Measurements from ENCODE around the gene LYPD5. TPM values are rescaled to one million over a fixed set of nuclear protein-coding genes. Genes with fewer than 3 reads are reported as not detected.

LYPD5 gene
- total and polyA plus RNA-seq, 2 of the 8 experiments (the other 6 are each of a cell fraction or from before 2014, with no cell fraction given), result 0.74 to 4.3 TPM

DNA sequence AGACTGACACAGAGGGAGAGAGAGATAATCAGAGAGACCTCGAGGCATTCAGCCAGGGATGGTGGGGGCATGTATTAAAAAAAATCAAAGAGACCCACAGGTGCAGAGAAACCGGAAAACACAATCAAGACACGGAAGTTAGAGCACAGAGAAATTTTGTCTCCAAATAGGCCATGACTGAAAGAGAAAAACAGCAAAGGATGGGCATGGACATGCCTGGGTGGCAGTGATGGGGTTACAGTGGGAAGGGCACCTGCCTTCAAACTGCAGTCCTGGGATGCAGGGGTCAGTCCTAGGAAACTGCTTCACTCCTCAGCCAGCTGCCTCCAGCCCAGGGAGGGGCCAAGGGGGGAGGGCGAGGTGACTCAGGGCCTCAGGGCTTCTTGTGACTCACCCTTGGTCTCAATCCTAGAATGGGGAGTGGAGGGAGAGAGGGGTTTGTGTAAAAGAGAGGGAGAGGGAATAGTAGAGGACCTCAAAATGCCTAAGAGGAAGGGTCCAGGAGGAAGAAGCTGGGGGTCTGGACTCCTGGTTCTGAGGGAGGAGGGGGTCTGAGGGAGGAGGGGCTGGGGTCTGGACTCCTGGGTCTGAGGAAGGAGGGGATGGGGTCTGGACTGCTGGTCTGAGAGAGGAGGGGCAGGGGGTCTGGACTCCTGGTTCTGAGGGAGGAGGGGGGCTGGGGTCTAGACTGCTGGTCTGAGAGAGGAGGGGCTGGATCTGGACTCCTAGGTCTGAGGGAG lies 17.8 kb downstream of the LYPD5 start (continued):
- TF ChIP-seq, protein P1, sequence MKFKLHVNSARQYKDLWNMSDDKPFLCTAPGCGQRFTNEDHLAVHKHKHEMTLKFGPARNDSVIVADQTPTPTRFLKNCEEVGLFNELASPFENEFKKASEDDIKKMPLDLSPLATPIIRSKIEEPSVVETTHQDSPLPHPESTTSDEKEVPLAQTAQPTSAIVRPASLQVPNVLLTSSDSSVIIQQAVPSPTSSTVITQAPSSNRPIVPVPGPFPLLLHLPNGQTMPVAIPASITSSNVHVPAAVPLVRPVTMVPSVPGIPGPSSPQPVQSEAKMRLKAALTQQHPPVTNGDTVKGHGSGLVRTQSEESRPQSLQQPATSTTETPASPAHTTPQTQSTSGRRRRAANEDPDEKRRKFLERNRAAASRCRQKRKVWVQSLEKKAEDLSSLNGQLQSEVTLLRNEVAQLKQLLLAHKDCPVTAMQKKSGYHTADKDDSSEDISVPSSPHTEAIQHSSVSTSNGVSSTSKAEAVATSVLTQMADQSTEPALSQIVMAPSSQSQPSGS (IDR thresholded peaks at IDR 0.05; ENCODE audit: low read length), result no peak
- TF ChIP-seq SUZ12 (IDR thresholded peaks at IDR 0.05; ENCODE audit: low read length), result no peak
